NCI-H1105 (cell line): ENCODE results near the gene CRISP2.

Source experiments
- DNase-seq: peaks from one replicate; lab custom pipeline; 2025; lab: John Stamatoyannopoulos, UW

The CRISP2 gene

GRCh38 chr6:49653942-49654341 is 59.4 kb downstream of the CRISP2 start:
- DNase-seq = no peak

- no peak for DNase-seq
Measured at GRCh38 chr6:49653438-49653837, 59.9 kb downstream of the CRISP2 start.

GRCh38 chr6:49651239-49651638 is 62.1 kb downstream of the CRISP2 start:
- DNase-seq = no peak

- no peak for DNase-seq
Measured at GRCh38 chr6:49649988-49650387, 63.4 kb downstream of the CRISP2 start.

- no peak for DNase-seq
Measured at GRCh38 chr6:49648036-49648435, 65.3 kb downstream of the CRISP2 start.

- DNase-seq = no peak
Measured at GRCh38 chr6:49647476-49647875, 65.9 kb downstream of the CRISP2 start.

- DNase-seq = no peak
Measured at GRCh38 chr6:49646942-49647341, 66.4 kb downstream of the CRISP2 start.

GRCh38 chr6:49646130-49646824 is 67.1 kb downstream of the CRISP2 start:
- no peak for DNase-seq

GRCh38 chr6:49645139-49645538 is 68.2 kb downstream of the CRISP2 start:
- no peak for DNase-seq
